Stimulated activated CD8-positive, alpha-beta memory T cell treated with anti-CD3 and anti-CD28 coated beads, Interleukin-15, amount 100 ng/mL, for 1 hour (primary cell): ENCODE data around the gene DHFR.
"Not testable (repeated sequence)": the region's sequence is repeated elsewhere in the genome, so short reads cannot be mapped to it uniquely, and the experiment has no call there.

Source experiments
- DNase-seq: peaks from one replicate; pipeline ENCODE4 v3.0.0-alpha.2; 2020; ENCODE audit warnings: low read depth

Gene DHFR

GRCh38 chr5:80654391-80655230 lies at the start of gene DHFR, which contains the start of gene MSH3:
TSS of gene DHFR (minus strand) at chr5:80654983. CDS start at chr5:80654489, 494 bp downstream.
TSS of gene MSH3 (plus strand) at chr5:80654652. CDS start at chr5:80654728, 76 bp downstream.
- DNase-seq = peak; percentile 75

GRCh38 chr5:80704221-80704620 lies 49.4 kb upstream of the DHFR start:
- no peak for DNase-seq

- no peak for DNase-seq
Measured at GRCh38 chr5:80703747-80704146, 49.0 kb upstream of the DHFR start.

- DNase-seq = no peak
Measured at GRCh38 chr5:80703291-80703690, 48.5 kb upstream of the DHFR start.

GRCh38 chr5:80701597-80701996 lies 46.8 kb upstream of the DHFR start:
- no peak for DNase-seq

- DNase-seq = no peak
Measured at GRCh38 chr5:80698369-80698768, 43.6 kb upstream of the DHFR start.

GRCh38 chr5:80697100-80697499 lies 42.3 kb upstream of the DHFR start:
- DNase-seq = no peak

GRCh38 chr5:80696450-80696849 lies 41.7 kb upstream of the DHFR start:
- DNase-seq = no peak

- no peak for DNase-seq
Measured at GRCh38 chr5:80695666-80696065, 40.9 kb upstream of the DHFR start.

- no peak for DNase-seq
Measured at GRCh38 chr5:80689627-80690026, 34.8 kb upstream of the DHFR start.

- no peak for DNase-seq
Measured at GRCh38 chr5:80688648-80689420, 34.1 kb upstream of the DHFR start.

- no peak for DNase-seq
Measured at GRCh38 chr5:80686757-80687156, 32.0 kb upstream of the DHFR start.

GRCh38 chr5:80676706-80677105 lies 21.9 kb upstream of the DHFR start:
- no peak for DNase-seq

- DNase-seq = peak; percentile 49
Measured at GRCh38 chr5:80672140-80672736, 17.5 kb upstream of the DHFR start.

- DNase-seq = no peak
Measured at GRCh38 chr5:80668016-80668969, 13.5 kb upstream of the DHFR start.

- DNase-seq = no peak
Measured at GRCh38 chr5:80667384-80667783, 12.6 kb upstream of the DHFR start.

- DNase-seq = no peak
Measured at GRCh38 chr5:80665057-80665456, 10.3 kb upstream of the DHFR start.

GRCh38 chr5:80662108-80662507 lies 7.3 kb upstream of the DHFR start:
- no peak for DNase-seq

GRCh38 chr5:80660661-80661060 lies 5.9 kb upstream of the DHFR start:
- DNase-seq = not testable (repeated sequence)

GRCh38 chr5:80659106-80659505 lies 4.3 kb upstream of the DHFR start:
- no peak for DNase-seq

GRCh38 chr5:80656425-80656824 lies 1.6 kb upstream of the DHFR start:
- no peak for DNase-seq
